Limb (tissue), 2 donors: ENCODE measurements around the gene COL18A1.
"Not testable (repeated sequence)": the region's sequence is repeated elsewhere in the genome, so short reads cannot be mapped to it uniquely, and the experiment has no call there.

Experiments used
- DNase-seq, 2 donors: peaks; one replicate each; pipeline ENCODE4 v3.0.0-alpha.2; 2016; ENCODE audit errors: extremely low spot score in 2 of 2

The COL18A1 gene

DNA sequence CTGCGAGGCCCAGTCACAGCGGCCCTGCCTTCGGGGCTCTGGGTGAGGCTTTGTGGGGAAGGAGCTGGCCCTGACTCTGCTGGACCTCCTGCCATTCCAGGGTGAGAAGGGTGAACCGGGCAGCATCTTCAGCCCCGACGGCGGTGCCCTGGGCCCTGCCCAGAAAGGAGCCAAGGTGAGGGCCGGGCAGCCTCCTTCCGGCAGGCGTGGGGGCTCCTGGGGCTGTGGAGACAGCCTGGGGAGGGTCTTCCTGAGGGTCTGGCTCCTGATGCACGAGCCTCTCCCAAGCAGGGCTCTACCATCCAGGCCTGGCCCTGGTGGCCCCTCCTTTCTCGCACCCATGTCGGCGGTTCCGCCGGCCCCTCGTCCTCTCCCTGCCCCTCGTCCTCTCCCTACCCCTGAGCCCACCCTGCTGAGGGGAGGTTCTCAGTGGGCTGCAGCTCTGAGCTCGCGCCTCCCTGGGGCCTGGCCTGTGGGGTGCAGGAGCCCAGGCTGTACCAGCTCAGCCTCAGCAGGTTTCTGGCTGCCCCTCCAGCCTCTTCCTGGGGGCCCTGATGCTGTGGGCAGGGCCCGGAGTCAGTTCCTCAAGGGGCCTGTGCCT is 88.5 kb downstream of the COL18A1 start:
- no peak for DNase-seq

DNA sequence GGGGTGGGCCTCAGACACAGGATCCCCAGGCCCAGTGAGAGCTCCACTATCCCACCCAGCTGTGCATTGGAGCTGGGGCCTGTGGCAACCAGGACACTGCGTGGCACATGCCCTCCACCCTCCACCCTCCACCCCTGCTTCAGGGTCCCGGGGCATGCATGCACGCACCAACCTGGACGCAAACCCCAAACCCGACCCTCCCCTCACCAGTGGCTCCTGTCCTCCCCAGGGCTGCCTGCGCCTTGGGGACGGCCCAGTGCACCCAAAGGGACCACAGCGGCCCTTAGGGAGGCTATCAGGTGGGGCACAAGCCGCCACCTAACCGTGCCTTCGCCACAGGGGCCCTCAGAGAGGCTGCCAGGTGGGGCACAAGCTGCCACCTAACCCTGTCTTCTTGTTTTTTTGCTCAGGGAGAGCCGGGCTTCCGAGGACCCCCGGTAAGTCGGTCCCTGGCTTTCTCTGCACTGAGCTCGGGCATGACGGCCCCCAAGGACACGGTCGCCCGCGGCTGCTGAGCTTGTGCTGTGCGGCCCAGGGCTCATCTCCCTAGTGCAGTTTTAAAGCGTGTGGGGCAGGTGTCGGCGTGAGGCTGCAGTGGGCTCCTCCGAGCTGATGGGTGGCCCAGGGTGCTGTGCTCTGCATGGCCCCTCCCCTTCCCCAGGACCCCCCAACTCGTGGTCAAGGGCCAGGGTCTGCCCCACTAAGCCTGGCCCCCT is 89.3 kb downstream of the COL18A1 start:
- no peak for DNase-seq

DNA sequence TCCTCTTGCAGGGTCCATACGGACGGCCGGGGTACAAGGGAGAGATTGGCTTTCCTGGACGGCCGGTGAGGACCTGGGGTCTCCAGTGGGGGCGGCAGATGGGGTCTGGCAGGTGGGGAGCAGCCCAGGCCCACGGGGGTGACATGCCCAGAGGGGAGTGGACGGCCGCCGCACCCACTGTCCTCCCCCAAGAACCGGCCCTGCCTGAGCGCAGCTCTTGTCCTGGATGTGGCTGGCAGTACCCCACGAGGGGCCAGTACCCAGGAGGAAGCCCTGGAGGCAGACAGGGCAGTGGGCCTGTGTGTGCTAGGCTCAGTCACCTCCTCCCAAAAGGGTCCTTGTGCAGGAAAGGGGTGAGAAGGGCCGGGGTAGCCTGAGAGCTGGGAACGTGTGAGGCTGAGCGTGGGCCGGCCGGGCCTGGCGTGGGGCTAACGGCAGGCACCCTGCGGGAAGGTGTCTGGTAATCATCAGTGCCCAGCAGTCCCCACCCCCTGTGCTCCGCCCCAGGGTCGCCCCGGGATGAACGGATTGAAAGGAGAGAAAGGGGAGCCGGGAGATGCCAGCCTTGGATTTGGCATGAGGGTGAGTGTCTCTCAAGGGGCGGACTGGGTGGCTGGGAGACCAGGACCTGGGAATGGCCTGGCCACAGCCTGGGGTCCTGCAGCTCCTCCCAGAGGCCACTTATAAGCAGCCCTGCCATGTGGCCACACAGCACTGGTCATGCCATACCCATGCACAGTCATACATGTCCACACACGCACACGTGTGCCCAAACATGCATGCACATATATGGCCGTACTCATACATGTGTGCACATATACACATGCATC is 90.1 kb downstream of the COL18A1 start:
- DNase-seq = no peak

DNA sequence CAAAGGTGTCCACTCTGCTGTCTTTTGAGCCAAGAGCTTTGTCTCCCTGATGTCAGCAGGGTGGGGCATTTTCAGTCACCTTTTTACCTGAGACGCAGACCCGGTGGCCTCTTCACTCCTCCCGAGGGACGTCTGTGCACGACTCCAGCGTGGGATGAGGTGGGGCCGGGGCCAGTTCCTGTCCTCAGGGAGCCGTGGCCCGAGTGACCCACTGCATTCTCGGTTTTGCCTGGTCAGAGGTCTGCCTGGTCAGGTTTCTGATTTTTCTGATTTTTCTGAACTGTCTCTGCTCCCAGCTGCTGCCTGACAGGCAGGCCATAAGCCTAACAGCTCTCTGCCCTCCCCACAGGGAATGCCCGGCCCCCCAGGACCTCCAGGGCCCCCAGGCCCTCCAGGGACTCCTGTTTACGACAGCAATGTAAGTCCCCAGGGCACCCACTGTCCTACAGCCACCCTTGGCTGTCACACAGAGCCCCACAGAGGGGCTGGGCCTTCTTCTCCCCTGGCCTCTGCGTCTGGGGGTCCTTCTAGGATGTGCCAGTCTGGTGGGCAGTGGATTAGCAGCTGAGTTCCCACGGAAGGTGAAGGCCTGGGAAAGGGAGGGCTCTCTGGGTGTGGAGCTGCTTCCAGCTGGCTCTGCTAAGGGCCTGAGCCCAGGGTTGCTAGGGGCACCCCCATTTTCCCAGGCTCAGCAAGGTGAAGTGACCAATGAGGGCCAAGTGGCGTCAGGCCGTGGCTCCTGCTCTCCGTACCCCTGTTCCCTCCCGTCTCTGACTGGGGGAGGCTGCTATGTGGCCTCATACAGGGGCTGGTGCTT is 91.4 kb downstream of the COL18A1 start:
- DNase-seq = no peak

DNA sequence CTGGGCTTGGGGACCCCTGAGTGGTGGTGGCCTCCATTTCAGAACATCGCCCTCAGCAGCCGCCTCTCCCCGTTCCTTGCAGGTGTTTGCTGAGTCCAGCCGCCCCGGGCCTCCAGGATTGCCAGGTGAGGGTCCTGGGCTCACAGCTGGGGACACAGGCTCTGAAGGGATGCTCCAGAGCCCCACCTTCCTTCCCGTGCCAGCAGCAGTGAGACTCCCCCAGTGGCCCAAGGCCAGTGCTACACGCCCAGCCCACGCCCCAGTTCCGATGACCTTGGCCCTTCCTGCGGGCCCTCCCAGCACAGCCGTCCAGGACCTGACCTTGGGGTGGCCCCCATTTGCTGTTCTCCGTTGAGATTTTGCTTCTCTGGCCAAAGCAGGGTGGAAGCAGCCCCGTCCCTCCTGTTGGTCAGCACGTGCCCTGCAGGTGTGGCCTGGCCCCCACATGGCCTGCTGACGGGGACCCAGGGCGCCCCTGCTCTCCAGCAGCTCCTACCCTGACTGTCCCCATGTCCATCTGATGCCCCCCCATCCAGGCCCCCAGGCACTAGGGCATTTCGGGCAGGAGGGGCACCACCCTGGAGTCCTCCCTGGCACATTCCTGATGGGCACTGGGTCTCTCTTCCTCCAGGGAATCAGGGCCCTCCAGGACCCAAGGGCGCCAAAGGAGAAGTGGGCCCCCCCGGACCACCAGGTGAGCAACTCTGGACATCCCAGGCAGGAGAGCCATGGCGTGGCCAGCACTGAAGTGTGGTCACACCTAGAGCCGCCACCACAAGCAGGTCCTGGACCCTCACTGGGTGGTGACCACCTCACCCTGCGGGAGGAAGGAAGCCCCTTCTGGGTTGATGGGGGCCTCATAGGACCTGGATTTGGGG is 92.2 kb downstream of the COL18A1 start:
- no peak for DNase-seq

DNA sequence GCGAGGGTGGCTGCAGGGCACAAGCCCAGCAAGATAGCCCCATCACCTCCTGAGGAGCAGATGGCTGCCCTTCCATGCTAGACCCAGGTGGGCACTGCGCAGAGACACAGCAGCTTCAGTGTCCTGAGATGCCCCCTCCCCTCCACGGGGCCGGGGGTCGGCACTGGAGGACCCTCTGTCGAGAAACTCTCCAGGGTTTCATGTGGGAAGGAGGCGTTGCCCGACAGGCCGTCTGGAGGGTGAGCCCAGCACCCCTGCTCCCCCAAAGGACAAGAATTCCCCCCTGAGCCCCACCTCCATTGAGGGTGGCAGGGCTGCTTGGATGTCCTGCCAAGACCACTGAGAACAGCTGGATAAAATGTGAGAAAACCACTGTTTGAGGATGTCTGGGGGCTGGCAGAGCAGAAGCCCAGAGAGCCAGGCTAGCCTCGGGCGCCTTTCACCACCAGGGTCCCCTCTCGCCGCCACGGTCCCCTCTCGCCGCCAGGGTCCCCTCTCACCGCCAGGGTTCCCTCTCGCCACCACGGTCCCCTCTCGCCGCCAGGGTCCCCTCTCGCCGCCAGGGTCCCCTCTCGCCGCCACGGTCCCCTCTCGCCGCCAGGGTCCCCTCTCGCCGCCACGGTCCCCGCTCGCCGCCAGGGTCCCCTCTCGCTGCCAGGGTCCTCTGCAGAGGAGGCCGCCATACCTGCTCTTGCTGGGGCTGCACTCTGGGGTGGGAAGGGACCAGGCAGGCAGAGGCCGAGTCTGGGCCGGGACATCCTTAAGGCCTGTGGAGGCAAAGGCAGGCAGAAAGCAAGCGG is 93.1 kb downstream of the COL18A1 start:
- no peak for DNase-seq

DNA sequence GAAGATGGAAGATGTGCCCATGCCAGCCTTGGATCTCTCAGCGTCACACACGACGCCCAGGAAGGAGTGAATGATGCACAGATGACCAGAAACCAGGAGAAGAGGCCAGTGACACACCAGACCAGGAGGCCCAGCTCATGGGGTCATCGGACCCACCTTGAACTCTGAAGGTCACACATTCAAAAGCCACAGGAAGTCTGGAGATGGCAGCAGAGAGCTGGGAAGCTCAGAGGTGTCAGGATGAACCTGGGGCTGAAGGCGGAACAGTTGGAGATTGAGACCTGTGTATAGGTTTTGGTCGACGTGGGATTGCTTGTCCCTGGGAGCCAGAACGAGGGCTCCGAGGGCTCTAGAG is 93.7 kb downstream of the COL18A1 start:
- no peak for DNase-seq

DNA sequence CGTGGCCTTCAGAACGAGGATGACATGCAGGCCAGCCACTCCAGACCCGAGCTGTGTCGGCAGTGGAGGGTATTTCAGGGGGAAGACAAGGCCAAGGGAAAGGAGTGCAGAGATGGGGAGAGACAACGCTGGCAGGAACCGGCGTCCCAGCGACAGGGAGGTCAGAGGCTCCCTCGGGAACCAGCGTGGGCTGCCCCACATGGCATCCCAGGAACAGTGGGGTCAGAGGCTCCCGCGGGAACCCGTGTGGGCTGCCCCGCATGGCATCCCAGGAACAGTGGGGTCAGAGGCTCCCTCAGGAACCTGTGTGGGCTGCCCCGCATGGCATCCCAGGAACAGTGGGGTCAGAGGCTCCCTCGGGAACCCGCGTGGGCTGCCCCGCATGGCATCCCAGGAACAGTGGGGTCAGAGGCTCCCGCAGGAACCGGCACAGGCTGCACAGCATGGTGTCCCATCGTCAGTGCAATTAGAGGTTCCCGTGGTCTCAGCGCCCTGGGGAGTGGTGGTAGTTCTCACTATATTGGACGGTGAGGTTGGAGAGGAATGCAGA is 94.3 kb downstream of the COL18A1 start:
- DNase-seq = no peak

DNA sequence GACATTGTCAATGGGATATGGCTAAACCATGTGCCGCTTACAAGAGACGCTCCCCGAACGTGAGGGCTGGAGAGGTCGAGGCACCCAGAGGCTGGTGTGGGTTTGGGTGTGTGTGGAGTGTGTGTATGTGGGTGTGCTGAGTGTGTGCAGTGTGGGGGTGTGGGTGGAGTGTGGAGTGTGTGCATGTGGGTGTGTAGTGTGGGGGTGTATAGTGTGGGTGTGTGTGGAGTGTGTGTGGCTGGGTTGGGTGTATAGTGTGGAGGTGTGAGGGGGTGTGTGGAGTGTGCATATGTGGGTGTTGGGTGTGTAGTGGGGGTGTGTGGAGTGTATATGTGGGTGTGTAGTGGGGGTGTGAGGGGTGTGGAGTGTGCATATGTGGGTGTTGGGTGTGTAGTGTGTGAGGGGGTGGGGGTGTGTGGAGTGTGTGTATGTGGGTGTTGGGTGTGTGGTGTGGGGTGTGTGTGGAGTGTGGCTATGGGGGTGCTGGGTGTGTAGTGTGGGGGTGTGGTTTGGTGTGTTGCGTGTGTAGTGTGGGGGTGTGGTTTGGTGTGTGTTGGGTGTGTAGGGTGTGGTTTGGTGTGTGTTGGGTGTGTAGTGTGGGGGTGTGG is 95.1 kb downstream of the COL18A1 start:
- no peak for DNase-seq

DNA sequence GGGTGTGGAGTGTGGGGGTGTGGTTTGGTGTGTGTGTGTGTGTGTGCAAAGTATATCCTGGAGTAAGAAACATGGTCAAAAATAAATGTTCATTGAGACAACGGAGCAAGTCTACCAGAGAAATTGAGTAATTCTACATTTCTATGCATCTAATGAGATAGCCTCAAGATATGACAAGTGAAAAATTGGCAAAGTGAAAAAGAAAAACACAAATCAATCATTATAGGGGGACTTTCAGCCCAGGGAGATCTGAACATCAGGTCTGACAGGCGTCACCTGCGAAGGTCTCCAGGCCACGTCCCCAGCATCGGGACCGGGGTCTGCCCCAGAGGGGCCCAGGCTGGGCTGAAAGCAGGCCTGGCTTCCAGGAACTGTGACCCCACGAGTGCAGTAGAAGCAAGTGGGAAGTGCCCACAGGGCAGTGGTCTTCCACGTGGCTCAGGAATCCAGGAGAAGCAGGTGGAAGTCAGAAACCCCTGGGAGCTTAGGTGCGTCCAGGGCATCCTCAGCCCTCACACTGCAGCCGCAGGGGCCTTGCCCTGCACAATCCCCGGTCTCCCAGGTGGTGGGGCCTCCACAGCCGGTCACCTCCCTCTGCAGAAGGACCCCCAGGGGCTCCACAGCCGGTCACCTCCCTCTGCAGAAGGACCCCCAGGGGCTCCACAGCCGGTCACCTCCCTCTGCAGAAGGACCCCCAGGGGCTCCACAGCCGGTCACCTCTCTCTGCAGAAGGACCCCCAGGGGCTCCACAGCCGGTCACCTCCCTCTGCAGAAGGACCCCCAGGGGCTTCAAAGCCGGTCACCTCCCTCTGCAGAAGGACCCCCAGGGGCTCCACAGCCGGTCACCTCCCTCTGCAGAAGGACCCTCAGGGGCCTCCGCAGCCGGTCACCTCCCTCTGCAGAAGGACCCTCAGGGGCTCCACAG is 96.4 kb downstream of the COL18A1 start:
- DNase-seq = not testable (repeated sequence)

DNA sequence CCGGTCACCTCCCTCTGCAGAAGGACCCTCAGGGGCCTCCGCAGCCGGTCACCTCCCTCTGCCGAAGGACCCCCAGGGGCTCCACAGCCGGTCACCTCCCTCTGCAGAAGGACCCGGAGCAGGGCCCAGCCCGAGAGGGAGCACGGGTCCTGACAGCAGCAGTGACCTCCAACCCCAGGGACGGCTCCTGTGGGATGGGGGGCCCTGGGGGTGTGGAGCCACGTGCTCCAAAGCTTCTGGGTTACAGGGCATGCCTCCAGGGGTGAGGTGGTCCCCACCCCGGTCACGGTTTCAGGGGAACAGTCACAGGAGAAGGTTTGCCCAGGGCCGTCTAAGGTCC is 97.0 kb downstream of the COL18A1 start:
- DNase-seq = no peak

DNA sequence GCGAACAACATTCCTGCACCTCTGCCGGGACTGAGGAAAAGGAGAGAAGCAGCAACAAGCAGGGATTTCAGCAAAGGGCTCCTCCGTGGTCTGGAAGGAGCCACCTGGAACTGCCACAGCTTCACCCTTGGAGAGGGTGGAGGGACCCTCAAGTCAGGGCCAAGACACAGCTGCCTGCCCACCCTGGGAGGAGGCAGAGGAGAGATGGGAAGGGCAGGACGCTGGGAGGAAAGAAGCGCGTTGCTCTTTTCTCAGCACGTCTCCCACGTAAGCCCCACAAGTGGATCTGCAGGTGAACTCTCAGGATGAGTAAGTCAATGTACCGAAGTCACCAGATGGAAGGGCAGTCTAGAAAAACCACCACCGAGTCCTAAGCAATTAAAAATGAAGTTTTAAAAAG is 97.6 kb downstream of the COL18A1 start:
- no peak for DNase-seq

DNA sequence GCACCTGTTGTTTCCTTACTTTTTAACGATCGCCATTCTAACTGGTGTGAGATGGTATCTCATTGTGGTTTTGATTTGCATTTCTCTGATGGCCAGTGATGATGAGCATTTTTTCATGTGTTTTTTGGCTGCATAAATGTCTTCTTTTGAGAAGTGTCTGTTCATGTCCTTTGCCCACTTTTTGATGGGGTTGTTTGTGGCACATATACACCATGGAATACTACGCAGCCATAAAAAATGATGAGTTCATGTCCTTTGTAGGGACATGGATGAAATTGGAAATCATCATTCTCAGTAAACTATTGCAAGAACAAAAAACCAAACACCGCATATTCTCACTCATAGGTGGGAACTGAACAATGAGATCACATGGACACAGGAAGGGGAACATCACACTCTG is 98.3 kb downstream of the COL18A1 start:
- DNase-seq = not testable (repeated sequence)

DNA sequence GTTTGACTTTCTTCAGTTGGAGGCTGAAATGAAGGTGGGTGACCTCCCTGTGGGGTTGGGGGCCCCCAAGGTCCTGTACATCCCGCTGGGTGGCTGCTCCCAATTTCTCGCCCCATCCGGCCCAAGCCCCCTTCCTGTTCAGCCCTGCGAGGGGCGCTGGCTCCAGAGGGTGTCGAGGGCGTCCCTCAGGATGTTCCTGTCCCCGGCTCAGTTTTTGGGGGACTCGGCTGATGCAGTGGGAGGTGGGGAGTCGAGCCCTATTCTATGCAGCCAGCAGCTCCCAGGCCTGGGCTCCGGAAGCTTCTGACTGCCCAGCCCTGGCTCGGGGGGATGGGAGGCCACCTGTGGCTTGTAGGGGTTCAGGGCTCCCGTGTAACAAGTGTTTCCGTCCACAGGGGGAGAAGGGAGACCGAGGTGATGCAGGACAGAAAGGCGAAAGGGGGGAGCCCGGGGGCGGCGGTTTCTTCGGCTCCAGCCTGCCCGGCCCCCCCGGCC is 99.1 kb downstream of the COL18A1 start:
- DNase-seq = no peak

DNA sequence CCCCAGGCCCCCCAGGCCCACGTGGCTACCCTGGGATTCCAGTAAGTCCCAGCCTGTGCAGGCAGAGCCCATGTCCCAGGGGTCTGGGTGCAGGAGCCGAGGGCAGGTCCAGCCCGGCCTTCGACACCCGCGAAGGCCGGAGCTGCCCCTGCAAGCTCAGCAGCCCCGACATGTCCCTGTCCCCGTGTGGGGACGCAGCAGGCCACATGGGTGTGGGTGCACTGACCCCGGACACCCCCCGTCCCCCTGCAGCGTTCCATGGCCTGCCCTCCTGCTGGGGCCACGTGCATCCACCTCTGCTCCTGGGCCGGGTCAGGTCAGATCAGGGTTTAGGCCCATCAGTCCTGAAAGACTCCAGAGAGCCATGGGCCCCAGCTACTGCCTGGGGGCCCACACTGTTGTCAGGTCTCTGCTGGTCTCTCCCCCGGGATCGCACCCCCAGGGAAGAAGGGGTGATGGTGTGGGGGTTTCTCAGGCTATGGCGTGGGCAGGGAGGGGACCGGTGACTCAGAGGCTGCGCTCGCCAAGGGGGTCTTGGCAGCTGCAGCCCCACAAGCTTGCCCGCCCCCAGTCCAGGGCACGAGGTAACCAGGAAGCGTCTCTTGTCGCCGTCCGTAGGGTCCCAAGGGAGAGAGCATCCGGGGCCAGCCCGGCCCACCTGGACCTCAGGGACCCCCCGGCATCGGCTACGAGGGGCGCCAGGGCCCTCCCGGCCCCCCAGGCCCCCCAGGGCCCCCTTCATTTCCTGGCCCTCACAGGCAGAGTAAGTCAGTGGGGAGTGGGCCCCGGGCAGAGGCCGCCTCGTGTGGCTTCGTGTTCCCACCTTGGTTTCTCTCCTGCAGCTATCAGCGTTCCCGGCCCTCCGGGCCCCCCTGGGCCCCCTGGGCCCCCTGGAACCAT is 99.8 kb downstream of the COL18A1 start:
- no peak for DNase-seq

DNA sequence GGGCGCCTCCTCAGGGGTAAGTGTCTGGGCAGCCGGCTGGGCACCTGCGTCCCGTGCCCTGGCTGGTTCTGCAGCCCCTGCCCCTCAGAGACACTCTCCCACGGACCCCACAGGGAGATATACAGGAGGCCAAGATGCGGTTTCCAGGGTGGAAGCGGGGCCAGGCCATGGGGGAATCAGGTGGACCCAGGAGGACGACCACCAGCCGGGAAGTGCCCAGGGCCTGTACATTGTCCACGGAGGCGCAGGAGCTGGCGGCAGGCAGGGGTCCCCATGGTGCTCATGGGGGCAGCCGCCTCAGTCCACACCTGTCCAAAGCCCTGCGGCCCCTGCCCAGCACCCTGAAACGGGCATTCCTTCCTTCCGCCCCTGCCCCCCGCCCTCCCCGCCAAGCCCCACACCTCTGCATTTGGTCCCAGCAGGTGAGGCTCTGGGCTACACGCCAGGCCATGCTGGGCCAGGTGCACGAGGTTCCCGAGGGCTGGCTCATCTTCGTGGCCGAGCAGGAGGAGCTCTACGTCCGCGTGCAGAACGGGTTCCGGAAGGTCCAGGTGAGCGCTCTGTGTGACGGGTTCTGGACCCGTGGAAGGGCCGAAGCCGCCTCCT is 100.6 kb downstream of the COL18A1 start:
- DNase-seq = no peak
